Activated CD8-positive, alpha-beta memory T cell treated with anti-CD3 and anti-CD28 coated beads, Interleukin-2, amount 50 U/mL, for 1 hour (primary cell): Measurements from ENCODE around the gene CD40.
"Not testable (repeated sequence)": the region's sequence is repeated elsewhere in the genome, so short reads cannot be mapped to it uniquely, and the experiment has no call there.

Experiments used
- DNase-seq: peaks from one replicate; pipeline ENCODE4 v3.0.0-alpha.2; 2020; ENCODE audit errors: extremely low read depth

The CD40 gene

GRCh38 chr20:46093531-46093930 is 24.6 kb upstream of the CD40 start:
- DNase-seq = no peak

GRCh38 chr20:46099491-46100287 is 18.4 kb upstream of the CD40 start:
- no peak for DNase-seq

GRCh38 chr20:46100444-46100843 is 17.7 kb upstream of the CD40 start:
- DNase-seq = not testable (repeated sequence)

GRCh38 chr20:46100988-46101387 is 17.1 kb upstream of the CD40 start:
- no peak for DNase-seq

- no peak for DNase-seq
Measured at GRCh38 chr20:46101957-46102356, 16.2 kb upstream of the CD40 start.

- DNase-seq = no peak
Measured at GRCh38 chr20:46102940-46103339, 15.2 kb upstream of the CD40 start.

- DNase-seq = no peak
Measured at GRCh38 chr20:46104262-46104661, 13.9 kb upstream of the CD40 start.

GRCh38 chr20:46107061-46107460 is 11.1 kb upstream of the CD40 start:
- no peak for DNase-seq

- no peak for DNase-seq
Measured at GRCh38 chr20:46108435-46108841, 9.7 kb upstream of the CD40 start.

- DNase-seq = no peak
Measured at GRCh38 chr20:46108976-46109375, 9.1 kb upstream of the CD40 start.

- no peak for DNase-seq
Measured at GRCh38 chr20:46111028-46111835, 6.9 kb upstream of the CD40 start.

- no peak for DNase-seq
Measured at GRCh38 chr20:46111836-46112212, 6.3 kb upstream of the CD40 start.

GRCh38 chr20:46112430-46113112 is 5.5 kb upstream of the CD40 start:
- no peak for DNase-seq

GRCh38 chr20:46113113-46113470 is 5.0 kb upstream of the CD40 start:
- no peak for DNase-seq

GRCh38 chr20:46114449-46114848 is 3.7 kb upstream of the CD40 start:
- DNase-seq = no peak

GRCh38 chr20:46118481-46119020 is 437 bp downstream of the CD40 start:
- DNase-seq = no peak

- no peak for DNase-seq
Measured at GRCh38 chr20:46119028-46119546, 973 bp downstream of the CD40 start.

- DNase-seq = no peak
Measured at GRCh38 chr20:46119547-46119946, 1.4 kb downstream of the CD40 start.

- no peak for DNase-seq
Measured at GRCh38 chr20:46120136-46120535, 2.0 kb downstream of the CD40 start.

- no peak for DNase-seq
Measured at GRCh38 chr20:46121184-46121930, 3.2 kb downstream of the CD40 start.

- DNase-seq = no peak
Measured at GRCh38 chr20:46122071-46122470, 4.0 kb downstream of the CD40 start.
